ENCODE results near the gene PDK4. TPM values are rescaled to one million over a fixed set of nuclear protein-coding genes. Genes with fewer than 3 reads are reported as not detected.

The PDK4 gene
- total RNA-seq, 6 donors from 2014 or later = 111 to 427 (median 160) TPM

GRCh38 chr7:95545007-95545615, 51.2 kb downstream of the PDK4 start:
- Histone ChIP-seq H3K27ac (peak overlapping the region; percentile 73 to 92 (median 78)), H3K27me3 (no peaks in the 10 kb centered on the region), H3K9me3 (no peaks in the 10 kb centered on the region), H3K36me3 (no peaks in the 10 kb centered on the region), H3K4me3 (peak overlapping the region in 3 of 4 donors; percentile 14 to 39 (median 37)), H3K4me1 (peaks cover 43 to 54% (median 48%) of the 10 kb centered on the region in 4 donors)
- WGBS, 2 donors = 7 to 13% methylated on average over 3 of the region's 3 CpGs
- DNase-seq = peak in 1 of 2 donors; percentile 49
- peak; percentile 85 to 91 for ATAC-seq (ENCODE audit: low FRiP score in 2 of 2)
- TF ChIP-seq CTCF (IDR thresholded peaks at IDR 0.05) (peak; percentile 61 to 81 (median 70)), POLR2A (IDR thresholded peaks at IDR 0.05) (no peak)

- 81 to 85% methylated on average over 1 of the region's 1 CpG for WGBS, 2 donors
- TF ChIP-seq POLR2AphosphoS5 (IDR thresholded peaks at IDR 0.05) (no peak), CTCF (IDR thresholded peaks at IDR 0.05) (no peak), EP300 (IDR thresholded peaks at IDR 0.05) (no peak), POLR2A (IDR thresholded peaks at IDR 0.05) (no peak)
- Histone ChIP-seq H3K4me1 (peaks cover 35 to 45% (median 40%) of the 10 kb centered on the region in 4 donors), H3K27me3 (no peaks in the 10 kb centered on the region), H3K27ac (peak overlapping the region in 2 of 4 donors; percentile 81 to 92), H3K36me3 (no peaks in the 10 kb centered on the region), H3K9me3 (no peaks in the 10 kb centered on the region), H3K4me3 (no peak overlapping the region)
- no peak for ATAC-seq (ENCODE audit: low FRiP score in 2 of 2)
- no peak for DNase-seq
These were observed 52.1 kb downstream of the PDK4 start for GRCh38 chr7:95544171-95544570.

- no peak for DNase-seq
- TF ChIP-seq EP300 (IDR thresholded peaks at IDR 0.05) (no peak), POLR2A (IDR thresholded peaks at IDR 0.05) (no peak), POLR2AphosphoS5 (IDR thresholded peaks at IDR 0.05) (no peak), CTCF (IDR thresholded peaks at IDR 0.05) (no peak)
- H3K27me3 ChIP-seq = no peaks in the 10 kb centered on the region
- no peak for ATAC-seq (ENCODE audit: low FRiP score in 2 of 2)
- no peaks in the 10 kb centered on the region for H3K36me3 ChIP-seq
- no peak overlapping the region for H3K27ac ChIP-seq
- H3K4me1 ChIP-seq = peaks cover 29 to 40% (median 33%) of the 10 kb centered on the region in 4 donors
- no peaks in the 10 kb centered on the region for H3K9me3 ChIP-seq
- no peak overlapping the region for H3K4me3 ChIP-seq
- 94 to 100% methylated on average over 6 of the region's 6 CpGs for WGBS, 2 donors
These were observed 53.0 kb downstream of the PDK4 start for GRCh38 chr7:95543312-95543711.

- ATAC-seq (ENCODE audit: low FRiP score in 2 of 2) (no peak), DNase-seq (no peak)
- no peak overlapping the region for H3K27ac ChIP-seq
- WGBS, 2 donors = 79 to 80% methylated on average over 1 of the region's 1 CpG
- H3K9me3 ChIP-seq = no peaks in the 10 kb centered on the region
- peaks cover 2 to 10% (median 6%) of the 10 kb centered on the region in 4 donors for H3K4me1 ChIP-seq
- H3K4me3 ChIP-seq = no peak overlapping the region
- H3K27me3 ChIP-seq = no peaks in the 10 kb centered on the region
- H3K36me3 ChIP-seq = no peaks in the 10 kb centered on the region
- TF ChIP-seq CTCF (IDR thresholded peaks at IDR 0.05) (no peak), POLR2AphosphoS5 (IDR thresholded peaks at IDR 0.05) (no peak), POLR2A (IDR thresholded peaks at IDR 0.05) (no peak), EP300 (IDR thresholded peaks at IDR 0.05) (no peak)
These were observed 56.0 kb downstream of the PDK4 start for GRCh38 chr7:95540366-95540765.

GRCh38 chr7:95539426-95539825, 56.9 kb downstream of the PDK4 start:
- Histone ChIP-seq H3K27ac (no peak overlapping the region), H3K27me3 (no peaks in the 10 kb centered on the region), H3K9me3 (no peaks in the 10 kb centered on the region), H3K4me3 (no peak overlapping the region), H3K4me1 (peaks cover 0 to 2% (median 0%) of the 10 kb centered on the region in 4 donors), H3K36me3 (no peaks in the 10 kb centered on the region)
- DNase-seq (no peak), ATAC-seq (ENCODE audit: low FRiP score in 2 of 2) (no peak)
- TF ChIP-seq POLR2AphosphoS5 (IDR thresholded peaks at IDR 0.05) (no peak), POLR2A (IDR thresholded peaks at IDR 0.05) (no peak), EP300 (IDR thresholded peaks at IDR 0.05) (no peak), CTCF (IDR thresholded peaks at IDR 0.05) (no peak)
